GM19468 (cell line): ENCODE measurements around the gene ELF1.

Source experiments
- ATAC-seq: cut with Tn5 transposase; IDR thresholded peaks from one replicate; pipeline ENCODE4 v1.9.1; 2021; ENCODE audit warnings: mild to moderate bottlenecking, moderate library complexity, moderate number of reproducible peaks; ENCODE audit not compliant: unreplicated experiment; ENCODE audit errors: extremely low read depth

The ELF1 gene

GRCh38 chr13:41008349-41008980, 10.7 kb downstream of the ELF1 start:
- ATAC-seq: no peak

DNA sequence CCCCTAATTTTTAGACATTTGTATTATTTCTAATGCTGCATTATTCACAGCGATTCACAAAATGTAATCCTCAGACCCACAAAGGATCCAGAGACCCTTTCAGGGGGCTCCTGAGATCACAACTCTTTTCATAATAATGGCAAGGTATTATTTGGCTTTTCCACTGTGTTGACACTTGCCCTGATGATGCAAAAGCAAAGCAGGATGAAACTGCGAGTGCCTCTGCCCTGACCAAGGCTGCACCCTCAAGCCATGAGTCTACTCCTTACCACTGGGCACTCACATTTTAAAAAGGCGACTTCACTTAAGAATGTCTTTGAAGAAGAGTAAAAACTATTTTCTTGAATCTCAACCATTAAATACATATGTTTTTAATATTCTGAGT, 11.4 kb downstream of the ELF1 start:
- ATAC-seq: no peak

DNA sequence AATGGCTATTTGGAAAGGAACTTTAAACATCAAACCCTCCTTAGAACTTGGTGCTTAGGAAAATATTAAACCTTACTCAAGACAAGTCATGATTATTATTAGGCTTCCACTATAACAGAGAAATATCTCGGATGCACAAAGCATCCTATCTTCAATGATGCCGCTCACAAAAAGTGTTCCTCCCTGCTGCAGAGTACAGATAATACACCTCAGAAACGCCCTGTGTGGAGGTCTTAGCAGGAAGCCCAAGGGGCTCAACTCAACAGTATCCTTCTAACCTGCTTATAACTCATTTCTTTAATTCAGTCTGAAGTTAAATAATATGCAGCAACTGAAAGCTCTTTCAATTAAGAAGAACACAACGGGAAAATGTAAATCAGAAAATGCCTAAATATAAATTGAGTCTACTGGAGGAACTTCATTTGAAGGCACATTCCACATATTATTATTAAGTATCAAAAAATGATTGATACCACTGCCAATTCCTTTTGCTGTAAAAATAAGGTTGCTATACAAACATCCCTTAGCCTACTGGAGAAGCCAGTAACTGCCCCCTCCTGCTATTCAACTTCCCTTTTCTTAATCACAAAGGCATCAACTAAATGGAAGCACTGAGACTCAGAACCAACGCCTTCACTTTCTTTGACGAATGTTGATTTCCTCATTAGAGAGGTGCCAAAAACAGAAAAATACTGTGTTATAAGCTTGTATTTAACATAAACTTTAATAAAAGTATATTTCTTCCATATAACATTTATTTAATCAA, 12.0 kb downstream of the ELF1 start:
- ATAC-seq: no peak

GRCh38 chr13:41006306-41006705, 12.8 kb downstream of the ELF1 start:
- ATAC-seq: no peak

DNA sequence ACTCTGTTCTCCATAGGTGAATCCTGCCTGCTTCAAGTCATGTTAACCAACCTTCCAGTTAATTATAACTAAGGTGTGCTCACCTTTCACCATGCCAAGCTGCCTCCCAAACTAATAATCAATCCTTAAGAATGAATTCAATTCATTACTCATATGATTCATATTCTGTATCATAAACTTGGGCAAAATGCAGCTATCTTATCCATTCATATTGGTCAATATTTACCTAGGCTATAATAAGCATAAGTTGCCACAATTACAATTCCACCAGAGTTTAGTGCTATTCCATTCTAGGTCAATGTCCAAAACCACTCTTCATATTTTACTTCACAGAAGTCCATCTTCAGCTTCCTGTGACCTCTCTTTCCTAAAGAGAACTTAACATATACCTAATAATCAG, 13.4 kb downstream of the ELF1 start:
- ATAC-seq: no peak

- no peak for ATAC-seq
These were observed 14.0 kb downstream of the ELF1 start for GRCh38 chr13:41004875-41005693.

GRCh38 chr13:41002606-41003005, 16.5 kb downstream of the ELF1 start:
- ATAC-seq: no peak

GRCh38 chr13:41001695-41002094, 17.4 kb downstream of the ELF1 start:
- no peak for ATAC-seq

GRCh38 chr13:40999416-40999815, 19.7 kb downstream of the ELF1 start:
- ATAC-seq: no peak

DNA sequence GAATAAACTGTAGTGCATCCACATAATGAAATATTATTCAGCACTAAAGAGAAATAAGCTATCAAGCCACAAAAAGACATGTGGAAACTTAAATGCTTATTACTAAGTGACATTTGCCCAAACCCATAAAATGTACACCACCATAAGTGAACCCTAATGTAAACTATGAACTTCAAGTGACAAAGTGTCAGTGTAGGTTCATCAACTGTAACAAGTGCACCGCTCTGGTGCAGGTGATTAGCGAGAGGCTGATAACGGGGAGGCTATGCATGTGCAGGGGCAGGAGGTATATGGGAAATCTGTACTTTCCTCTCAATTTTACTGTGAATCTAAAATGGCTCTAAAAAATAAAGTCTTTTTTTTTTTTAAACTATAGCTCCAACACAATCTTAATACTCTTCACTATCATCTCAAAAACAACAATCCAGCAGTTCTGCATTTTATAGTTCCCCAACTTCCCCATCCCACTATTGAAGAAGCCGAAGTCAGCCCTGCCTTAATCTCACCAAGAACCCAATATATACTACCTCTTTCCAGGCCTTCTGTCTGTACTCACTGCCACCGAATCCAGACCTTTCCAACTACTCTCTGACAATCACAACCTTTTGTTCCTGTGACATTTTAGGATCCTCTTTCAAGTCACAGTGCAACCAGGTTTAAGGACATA, 22.6 kb downstream of the ELF1 start:
- no peak for ATAC-seq

GRCh38 chr13:40995997-40996396, 23.1 kb downstream of the ELF1 start:
- ATAC-seq: no peak

DNA sequence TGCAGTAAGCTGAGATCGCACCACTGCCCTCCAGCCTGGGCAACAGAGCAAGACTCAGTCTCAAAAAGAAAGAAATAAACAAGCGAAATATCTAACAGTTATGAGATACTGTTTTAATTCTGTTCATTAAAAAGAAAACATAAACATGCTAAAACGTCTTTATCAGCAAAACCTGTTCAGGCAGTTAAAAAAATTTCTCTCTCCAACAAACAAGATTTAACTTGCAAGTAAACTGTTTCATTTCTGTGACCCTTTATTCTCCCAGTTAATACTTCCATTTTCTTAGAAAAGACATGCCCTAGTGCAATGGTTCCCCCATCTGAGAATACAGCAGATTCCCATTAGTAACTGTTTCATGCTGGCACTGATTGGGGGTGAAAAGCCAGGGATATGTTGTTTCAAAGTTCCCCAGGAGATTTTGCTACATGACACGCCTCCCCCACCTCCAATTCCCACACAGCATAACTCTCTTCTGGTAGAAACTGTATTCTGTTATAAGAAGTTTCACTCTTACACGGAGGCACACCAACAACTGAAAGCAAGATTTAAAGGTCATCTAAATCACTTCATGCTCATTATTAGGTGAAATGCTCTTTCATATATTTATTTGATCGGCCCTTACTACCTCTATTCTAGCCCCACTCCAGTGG, 24.4 kb downstream of the ELF1 start:
- ATAC-seq: peak; percentile 53

GRCh38 chr13:40993987-40994386, 25.1 kb downstream of the ELF1 start:
- no peak for ATAC-seq

DNA sequence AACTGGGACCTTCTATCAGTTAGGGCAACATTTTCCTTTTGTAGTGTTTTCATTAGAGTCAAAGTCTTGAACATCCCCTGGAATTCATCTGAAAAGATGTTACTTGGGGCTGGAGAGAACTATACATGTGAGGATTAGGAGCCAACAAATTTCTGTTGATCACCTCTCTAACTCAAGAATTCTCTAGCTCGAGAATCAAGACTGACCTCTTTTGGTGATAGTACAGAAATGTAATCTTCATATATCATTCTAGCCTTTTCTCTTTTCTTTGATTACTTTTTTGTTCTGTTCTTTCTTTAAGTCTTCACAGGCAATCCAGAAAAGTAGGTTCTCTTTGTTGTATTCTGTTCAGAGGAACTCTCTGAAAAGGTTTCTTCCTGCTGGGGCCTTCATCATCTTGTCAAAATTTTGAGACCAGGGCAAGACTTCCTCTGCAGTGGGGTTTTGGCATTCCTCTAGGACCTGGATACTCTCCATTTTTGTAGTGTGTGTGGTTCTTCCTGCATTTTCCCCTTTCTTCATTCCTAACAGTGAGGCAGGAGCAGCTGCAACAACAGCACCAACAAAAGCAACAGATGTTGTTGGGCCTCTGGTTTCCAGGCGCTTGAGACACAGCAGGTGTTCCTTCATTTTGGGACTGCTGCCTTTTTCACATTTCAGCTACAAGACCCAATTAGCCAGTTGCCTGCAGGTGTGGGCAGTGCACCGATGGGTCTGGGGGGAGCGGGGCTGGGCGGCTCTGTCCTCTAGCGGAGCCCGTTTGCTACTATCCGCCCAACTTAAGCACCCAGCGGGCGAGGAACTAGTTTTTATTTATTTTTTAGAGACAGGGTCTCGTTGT, 26.2 kb downstream of the ELF1 start:
- ATAC-seq: no peak

DNA sequence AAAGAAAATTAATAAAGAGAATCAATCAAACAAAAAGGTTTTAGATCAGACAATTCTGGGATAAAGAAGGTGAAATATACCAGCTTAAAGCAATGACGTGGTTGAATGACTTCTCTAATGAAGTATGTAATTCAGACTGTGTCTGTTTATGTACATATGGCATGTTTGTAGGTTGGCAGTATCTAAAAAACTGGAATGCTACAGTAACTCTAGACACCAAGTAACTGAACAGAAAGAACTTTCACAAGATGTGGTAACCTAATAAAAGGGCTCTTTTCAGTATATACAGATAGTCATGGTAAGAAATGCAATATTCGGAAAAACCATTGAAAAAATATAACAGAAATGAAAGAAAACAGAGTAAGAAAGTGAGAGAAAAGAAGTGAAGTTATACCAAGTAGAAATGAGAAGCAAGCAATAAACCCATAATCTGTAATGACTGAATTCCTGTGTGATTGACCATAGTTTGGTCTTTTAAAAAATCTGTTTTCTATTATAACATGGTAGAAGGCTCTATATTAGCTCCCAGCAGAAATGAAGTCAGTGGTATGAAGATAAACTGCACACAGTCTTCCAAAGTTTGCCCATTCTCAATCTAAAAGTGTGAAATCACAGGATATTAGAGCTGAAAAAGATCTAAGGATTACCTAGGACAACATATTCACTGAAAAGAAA, 31.4 kb downstream of the ELF1 start:
- no peak for ATAC-seq

GRCh38 chr13:40986101-40986856, 32.8 kb downstream of the ELF1 start:
- ATAC-seq: no peak

- no peak for ATAC-seq
These were observed 33.6 kb downstream of the ELF1 start for GRCh38 chr13:40985381-40986100.
